Epithelial cell of proximal tubule (primary cell): ENCODE results near the gene AUH. TPM values are rescaled to one million over a fixed set of nuclear protein-coding genes. Genes with fewer than 3 reads are reported as not detected.

Source experiments
- DNase-seq: peaks from one replicate; pipeline ENCODE4 v3.0.0-alpha.2; 2011; ENCODE audit warnings: low read depth
- H3K4me3 ChIP-seq: 2 replicates; pipeline ENCODE4 v1.5.1; 2011; ENCODE audit warnings: low read depth, mild to moderate bottlenecking, low read length
- total RNA-seq: library from RNA; depleted of rRNA; stranded (reverse); fragments of >200 nt; gene quantifications from 2 replicates; pipeline ENCODE4 v1.2.3, GENCODE V29; 2015
- TF ChIP-seq, protein P1 (sequence below): conservative IDR thresholded peaks from 2 replicates; pipeline ENCODE4 v1.5.1; 2012; ENCODE audit warnings: low read depth, mild to moderate bottlenecking, low read length

The AUH gene
- total RNA-seq, 1 donor from 2014 or later: 16.8 TPM

DNA sequence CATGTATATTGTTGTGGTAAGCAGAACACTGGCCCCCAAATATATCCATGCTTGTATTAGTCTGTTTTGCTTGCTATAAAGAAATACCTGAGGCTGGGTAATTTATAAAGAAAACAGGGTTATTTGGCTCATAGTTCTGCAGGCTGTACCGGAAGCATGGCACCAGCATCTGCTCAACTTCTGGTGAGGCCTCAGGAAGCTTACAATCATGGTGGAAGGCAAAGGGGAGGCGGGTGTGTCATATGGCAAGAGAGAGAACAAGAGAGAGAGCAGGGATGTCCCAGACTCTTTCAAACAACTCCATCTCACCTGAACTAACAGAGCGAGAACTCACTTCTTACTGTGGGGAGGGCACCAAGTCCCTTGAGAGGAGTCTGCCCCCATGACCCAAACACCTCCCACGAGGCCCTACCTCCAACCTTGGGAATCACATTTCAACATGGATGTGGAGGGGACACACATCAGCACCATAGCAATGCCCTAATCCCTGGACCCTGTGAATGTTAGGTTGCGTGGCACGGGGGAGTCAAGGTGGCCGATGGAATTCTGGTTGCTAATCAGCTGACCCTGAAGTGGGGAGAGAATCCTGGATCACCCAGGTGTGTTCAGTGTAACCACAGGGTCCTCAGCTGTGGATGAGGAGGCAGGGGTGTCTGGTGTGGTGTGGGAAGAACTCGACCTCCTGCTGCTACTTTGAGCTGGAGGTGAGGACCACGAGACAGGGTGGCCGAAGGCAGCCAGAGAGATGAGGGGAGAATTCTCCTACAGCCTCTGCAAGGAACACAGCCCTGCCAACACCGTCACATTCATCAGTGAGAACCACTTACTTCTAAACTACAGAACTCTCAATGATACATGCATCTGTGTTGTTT is 172.8 kb downstream of the AUH start:
- DNase-seq: no peak
- TF ChIP-seq, protein P1, sequence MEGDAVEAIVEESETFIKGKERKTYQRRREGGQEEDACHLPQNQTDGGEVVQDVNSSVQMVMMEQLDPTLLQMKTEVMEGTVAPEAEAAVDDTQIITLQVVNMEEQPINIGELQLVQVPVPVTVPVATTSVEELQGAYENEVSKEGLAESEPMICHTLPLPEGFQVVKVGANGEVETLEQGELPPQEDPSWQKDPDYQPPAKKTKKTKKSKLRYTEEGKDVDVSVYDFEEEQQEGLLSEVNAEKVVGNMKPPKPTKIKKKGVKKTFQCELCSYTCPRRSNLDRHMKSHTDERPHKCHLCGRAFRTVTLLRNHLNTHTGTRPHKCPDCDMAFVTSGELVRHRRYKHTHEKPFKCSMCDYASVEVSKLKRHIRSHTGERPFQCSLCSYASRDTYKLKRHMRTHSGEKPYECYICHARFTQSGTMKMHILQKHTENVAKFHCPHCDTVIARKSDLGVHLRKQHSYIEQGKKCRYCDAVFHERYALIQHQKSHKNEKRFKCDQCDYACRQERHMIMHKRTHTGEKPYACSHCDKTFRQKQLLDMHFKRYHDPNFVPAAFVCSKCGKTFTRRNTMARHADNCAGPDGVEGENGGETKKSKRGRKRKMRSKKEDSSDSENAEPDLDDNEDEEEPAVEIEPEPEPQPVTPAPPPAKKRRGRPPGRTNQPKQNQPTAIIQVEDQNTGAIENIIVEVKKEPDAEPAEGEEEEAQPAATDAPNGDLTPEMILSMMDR: no peak
- no peak overlapping the region for H3K4me3 ChIP-seq

DNA sequence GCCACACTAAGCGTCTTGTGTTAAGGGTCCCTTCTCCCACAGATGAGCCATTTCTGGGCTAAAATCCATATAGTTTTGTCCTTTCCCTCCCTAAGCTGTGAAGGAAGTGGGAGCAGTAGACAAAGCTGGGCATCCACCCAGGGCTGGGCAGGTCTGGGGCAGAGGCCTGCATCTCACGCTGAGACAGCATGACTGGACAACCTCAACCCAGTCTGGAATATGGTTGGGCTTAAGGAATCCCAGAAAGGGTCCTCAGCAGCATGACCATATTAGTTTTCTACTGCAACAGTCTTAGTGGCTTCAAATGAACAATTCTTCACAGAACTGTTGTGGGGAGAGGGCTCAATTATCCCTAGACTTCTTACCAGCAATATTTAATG is 173.8 kb downstream of the AUH start:
- no peak overlapping the region for H3K4me3 ChIP-seq
- no peak for DNase-seq
- TF ChIP-seq, protein P1: no peak

DNA sequence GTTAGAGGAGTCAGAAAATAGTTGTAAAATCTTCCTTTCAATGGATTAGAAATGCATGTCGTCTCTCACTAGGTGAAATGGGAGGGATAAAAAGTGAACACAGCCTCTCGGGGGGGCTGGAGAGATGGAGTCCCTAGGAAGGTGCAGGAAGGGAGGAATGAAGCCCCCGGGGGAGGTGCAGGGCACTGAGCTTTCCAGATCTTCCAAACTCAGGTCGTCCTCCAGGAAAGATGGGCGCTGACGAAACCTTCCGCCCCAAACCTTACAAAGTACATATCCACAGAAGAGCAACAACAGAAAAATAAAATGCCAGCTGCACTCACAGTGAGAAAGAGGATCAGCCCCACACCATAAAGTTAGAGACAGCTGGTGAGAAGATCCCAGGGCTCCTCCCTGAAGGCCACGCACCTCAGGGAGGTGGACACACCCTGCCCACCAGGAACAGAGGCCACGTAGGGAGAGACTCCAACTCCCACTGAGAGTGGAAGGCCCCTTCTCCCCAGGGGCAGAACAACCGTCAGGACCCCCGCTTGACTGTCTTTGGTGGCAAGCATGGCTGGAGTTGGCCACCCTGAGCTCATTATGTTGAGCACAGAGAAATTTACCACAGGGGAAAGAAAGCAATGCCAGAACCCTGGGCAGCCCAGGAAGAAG is 174.3 kb downstream of the AUH start:
- TF ChIP-seq, protein P1: no peak
- no peak for DNase-seq
- no peak overlapping the region for H3K4me3 ChIP-seq

DNA sequence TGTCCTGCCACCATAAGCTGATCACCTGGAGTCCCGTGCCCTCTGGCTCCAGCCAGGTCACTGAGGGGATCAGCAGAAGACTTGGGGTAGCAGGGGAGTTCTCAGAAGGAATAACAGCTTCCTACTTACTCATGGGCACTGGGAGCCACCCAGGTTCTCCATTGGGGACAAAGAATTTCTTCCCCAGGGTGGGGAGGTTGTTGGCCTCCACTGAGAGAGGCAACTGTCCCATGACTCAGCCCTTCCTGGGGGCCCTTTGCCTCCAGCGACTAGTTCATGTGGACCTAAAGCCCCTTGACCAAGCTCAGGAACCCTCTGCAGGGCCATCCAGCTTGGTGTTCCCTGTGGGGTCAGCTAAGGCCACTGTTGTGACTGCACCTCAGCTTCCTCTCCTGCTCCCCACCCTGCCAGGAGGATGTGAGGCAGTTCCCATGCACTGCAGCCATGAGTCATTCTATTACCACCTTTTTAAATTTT is 175.0 kb downstream of the AUH start:
- no peak for DNase-seq
- TF ChIP-seq, protein P1: no peak
- H3K4me3 ChIP-seq: no peak overlapping the region

DNA sequence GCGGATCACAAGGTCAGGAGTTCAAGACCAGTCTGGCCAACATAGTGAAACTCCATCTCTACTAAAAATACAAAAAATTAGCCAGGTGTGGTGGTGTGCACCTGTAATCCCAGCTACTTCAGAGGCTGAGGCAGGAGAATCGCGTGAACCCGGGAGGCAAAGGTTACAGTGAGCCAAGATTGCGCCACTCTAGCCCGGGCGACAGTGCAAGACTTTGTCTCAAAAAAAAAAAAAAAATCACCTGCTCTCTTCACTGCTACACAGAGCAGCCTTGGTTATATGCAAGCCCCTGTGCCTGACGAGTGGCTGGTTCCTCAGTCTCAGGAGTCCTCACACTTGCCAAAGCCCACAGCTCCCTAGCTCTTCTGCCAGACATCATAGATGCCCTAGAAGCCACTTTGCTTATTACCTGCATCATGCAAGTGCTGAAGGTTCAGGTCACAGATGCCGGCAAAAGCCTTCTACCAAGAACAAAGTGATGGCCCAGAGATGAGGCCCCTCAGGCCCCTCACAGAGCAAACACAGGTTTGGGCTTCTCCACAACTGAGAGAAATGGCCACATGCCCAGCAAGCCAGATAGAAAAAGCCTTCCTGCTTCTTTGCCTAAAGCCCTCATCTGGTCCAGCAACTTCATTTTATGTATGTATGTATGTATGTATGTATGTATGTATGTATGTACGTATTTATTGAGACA is 176.4 kb downstream of the AUH start:
- no peak overlapping the region for H3K4me3 ChIP-seq
- TF ChIP-seq, protein P1: no peak
- DNase-seq: no peak

DNA sequence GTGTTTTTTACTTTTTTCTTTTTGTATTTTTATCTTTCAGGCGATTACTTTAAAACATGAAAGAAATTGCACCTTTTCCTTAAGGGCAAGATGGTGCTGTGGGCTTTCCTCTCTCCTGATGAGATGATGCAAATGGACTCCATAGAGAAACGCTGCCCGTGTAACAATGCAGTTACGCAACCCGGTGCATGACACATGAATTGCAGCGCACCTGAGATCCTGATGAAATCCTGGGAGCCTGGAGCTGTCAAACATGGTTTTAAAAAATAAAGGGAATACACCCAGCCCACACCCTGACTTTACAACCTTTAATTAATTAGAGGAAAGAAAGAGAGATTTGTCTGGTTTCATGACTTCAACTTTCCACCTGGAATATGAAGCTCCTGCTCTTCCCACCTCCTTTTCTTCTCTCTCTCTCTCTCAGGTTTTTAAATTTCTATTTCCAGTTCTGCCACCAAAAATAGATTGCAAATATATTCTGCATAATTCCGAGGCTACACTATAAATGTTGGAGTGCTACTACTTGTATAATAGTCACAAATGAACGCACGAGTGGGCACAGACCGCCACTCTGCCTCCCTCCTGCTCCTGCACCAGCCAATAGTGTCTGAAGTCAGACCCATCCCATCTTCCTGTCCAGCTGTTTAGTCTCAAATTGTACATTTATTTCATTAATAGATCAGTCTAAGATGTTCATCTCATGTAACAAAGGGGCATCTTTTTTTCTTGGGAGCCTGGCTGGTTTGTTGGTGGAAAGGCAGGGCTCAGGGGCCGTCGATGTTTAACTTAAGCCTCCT is 179.1 kb downstream of the AUH start:
- no peak overlapping the region for H3K4me3 ChIP-seq
- TF ChIP-seq, protein P1: peak; percentile 9
- no peak for DNase-seq
